Glutamatergic neuron (in vitro differentiated cells): ENCODE results near the gene IFNL4. TPM values are rescaled to one million over a fixed set of nuclear protein-coding genes. Genes with fewer than 3 reads are reported as not detected.
A peak's percentile ranks its signal among the peaks of the same experiment; 100 is the strongest.
"Not testable (repeated sequence)": the region's sequence is repeated elsewhere in the genome, so short reads cannot be mapped to it uniquely, and the experiment has no call there.

Experiments
- DNase-seq: peaks from one replicate; pipeline ENCODE4 v3.0.0; 2022
- H3K27ac Mint-ChIP-seq: one replicate; pipeline ENCODE4 v1.8.0; 2020; ENCODE audit warnings: mild to moderate bottlenecking, mixed read lengths, inconsistent platforms; ENCODE audit not compliant: unreplicated experiment
- H3K27me3 Mint-ChIP-seq: one replicate; pipeline ENCODE4 v1.8.0; 2020; ENCODE audit warnings: mild to moderate bottlenecking, moderate library complexity, mixed read lengths, inconsistent platforms; ENCODE audit not compliant: unreplicated experiment
- H3K36me3 Mint-ChIP-seq: one replicate; pipeline ENCODE4 v1.8.0; 2020; ENCODE audit warnings: mild to moderate bottlenecking, mixed read lengths, inconsistent platforms; ENCODE audit not compliant: unreplicated experiment
- H3K4me1 Mint-ChIP-seq: one replicate; pipeline ENCODE4 v1.8.0; 2020; ENCODE audit warnings: mild to moderate bottlenecking, low read depth, mixed read lengths, inconsistent platforms; ENCODE audit not compliant: unreplicated experiment
- H3K4me3 Mint-ChIP-seq: one replicate; pipeline ENCODE4 v1.8.0; 2020; ENCODE audit warnings: mild to moderate bottlenecking, mixed read lengths, inconsistent platforms; ENCODE audit not compliant: unreplicated experiment
- H3K9me3 Mint-ChIP-seq: one replicate; pipeline ENCODE4 v1.8.0; 2020; ENCODE audit warnings: mild to moderate bottlenecking, moderate library complexity, mixed read lengths, inconsistent platforms; ENCODE audit not compliant: unreplicated experiment
- total RNA-seq: library from RNA; stranded (reverse); fragmentation: NEBNext Ultra II Directional; extraction: Animal tissue kit (Norgen Biotek cat#: 25700); gene quantifications from one replicate; pipeline ENCODE4 v1.2.1, GENCODE V29; 2021; ENCODE audit not compliant: unreplicated experiment
- TF ChIP-seq, protein P1 (sequence below): fragments of 200-600 bp; sonication (generic); IDR thresholded peaks from one replicate; pipeline ENCODE4 v1.5.0; 2021; ENCODE audit not compliant: partially characterized antibody, unreplicated experiment

IFNL4 gene
- total RNA-seq, 1 donor from 2014 or later, result not detected

DNA sequence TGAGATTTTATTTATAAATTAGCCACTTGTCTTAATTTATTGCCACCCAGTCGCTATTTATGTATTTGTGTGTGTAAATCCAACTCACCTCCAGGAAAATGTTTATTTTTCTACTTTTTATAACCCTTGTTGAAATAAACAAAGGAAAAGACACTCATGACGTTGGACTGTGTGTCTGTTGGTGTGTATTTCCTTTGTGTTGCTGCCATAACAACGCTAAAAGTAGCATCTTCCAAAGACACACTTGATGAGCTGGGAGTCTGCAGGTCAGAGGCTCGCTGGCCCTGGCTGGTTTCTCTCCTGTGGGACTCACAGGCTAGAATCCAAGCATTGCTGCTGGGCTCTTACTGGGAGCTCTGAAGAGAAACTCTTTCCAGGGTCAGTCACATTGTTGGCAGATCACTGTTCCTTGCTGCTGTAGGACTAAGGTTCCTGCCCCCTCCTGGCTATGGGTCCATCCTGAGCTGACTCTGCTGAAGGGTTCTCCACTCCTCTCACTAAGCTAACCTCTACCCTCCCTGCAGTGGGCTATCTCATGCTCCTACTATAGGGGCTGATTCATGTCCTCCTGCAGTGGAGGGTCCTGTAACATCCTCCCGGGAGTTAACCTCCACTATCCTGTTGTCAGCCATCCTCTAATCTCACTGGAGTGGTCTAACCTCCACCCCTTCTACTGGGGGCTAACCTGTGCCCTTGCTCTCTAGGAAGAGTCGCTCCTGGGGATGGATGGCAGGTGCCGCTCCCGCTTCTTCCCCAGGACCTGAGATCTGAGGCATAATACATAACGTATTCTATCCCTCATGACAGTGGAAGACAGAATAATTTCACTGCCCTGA is 21.6 kb upstream of the IFNL4 start:
- TF ChIP-seq, protein P1, sequence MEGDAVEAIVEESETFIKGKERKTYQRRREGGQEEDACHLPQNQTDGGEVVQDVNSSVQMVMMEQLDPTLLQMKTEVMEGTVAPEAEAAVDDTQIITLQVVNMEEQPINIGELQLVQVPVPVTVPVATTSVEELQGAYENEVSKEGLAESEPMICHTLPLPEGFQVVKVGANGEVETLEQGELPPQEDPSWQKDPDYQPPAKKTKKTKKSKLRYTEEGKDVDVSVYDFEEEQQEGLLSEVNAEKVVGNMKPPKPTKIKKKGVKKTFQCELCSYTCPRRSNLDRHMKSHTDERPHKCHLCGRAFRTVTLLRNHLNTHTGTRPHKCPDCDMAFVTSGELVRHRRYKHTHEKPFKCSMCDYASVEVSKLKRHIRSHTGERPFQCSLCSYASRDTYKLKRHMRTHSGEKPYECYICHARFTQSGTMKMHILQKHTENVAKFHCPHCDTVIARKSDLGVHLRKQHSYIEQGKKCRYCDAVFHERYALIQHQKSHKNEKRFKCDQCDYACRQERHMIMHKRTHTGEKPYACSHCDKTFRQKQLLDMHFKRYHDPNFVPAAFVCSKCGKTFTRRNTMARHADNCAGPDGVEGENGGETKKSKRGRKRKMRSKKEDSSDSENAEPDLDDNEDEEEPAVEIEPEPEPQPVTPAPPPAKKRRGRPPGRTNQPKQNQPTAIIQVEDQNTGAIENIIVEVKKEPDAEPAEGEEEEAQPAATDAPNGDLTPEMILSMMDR, result no peak
- no peak overlapping the region for H3K27ac Mint-ChIP-seq
- peaks cover 5% of the 10 kb centered on the region for H3K9me3 Mint-ChIP-seq
- no peak overlapping the region for H3K4me3 Mint-ChIP-seq
- H3K27me3 Mint-ChIP-seq, result no peaks in the 10 kb centered on the region
- no peaks in the 10 kb centered on the region for H3K4me1 Mint-ChIP-seq
- DNase-seq, result no peak
- no peaks in the 10 kb centered on the region for H3K36me3 Mint-ChIP-seq

DNA sequence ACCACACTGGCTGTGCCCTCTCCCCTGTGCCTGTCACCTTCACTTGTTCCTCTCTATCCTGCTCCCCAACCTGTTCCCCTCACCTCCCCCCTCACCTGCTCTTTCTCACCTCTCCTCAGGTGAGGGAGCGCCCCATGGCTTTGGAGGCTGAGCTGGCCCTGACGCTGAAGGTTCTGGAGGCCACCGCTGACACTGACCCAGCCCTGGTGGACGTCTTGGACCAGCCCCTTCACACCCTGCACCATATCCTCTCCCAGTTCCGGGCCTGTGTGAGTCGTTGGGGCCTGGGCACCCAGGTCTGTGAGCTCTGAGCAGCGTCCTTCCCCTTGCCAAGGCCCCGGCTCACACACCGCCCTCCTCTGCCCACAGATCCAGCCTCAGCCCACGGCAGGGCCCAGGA is 20.7 kb upstream of the IFNL4 start:
- not testable (repeated sequence) for H3K27me3 Mint-ChIP-seq, H3K9me3 Mint-ChIP-seq, H3K27ac Mint-ChIP-seq, H3K4me3 Mint-ChIP-seq, DNase-seq, H3K4me1 Mint-ChIP-seq, H3K36me3 Mint-ChIP-seq

DNA sequence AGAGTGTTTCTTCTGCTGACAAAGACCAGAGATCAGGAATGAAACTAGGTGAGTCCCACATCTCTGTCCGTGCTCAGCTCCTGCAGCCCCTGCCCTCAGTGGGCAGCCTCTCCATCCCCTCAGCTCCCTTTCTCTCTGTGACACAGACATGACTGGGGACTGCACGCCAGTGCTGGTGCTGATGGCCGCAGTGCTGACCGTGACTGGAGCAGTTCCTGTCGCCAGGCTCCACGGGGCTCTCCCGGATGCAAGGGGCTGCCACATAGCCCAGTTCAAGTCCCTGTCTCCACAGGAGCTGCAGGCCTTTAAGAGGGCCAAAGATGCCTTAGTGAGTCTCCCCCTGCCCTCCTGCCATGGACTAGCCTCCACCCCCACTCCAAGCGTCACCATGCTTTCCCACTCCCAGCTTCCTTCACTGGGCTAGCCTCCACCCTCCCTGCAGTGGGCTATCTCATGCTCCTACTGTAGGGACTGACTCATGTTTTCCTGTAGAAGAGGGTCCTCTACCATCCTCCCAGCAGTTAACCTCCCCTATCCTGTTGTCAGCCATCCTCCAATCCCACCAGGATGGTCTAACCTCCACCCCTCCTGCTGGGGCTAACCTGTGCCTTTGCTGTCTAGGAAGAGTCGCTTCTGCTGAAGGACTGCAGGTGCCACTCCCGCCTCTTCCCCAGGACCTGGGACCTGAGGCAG is 20.0 kb upstream of the IFNL4 start:
- not testable (repeated sequence) for DNase-seq, H3K27ac Mint-ChIP-seq, H3K27me3 Mint-ChIP-seq, H3K4me1 Mint-ChIP-seq, H3K9me3 Mint-ChIP-seq, H3K4me3 Mint-ChIP-seq, H3K36me3 Mint-ChIP-seq

DNA sequence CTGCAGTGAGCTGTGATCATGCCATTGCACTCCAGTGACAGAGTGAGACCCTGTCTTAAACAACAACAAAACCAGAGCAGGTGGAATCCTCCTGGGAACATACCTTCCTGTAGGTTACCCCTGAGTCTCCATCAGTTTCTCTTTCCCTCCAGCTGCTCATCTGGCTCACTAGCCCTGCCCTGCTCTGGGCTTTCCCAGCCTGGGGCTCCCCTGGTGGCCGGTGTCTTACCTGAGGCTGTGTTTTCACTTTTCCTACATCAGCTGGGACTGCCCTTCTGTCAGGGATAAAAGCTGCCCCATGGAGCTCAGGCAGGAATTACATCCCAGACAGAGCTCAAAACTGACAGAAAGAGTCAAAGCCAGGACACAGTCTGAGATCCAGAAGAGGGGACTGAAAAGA is 19.4 kb upstream of the IFNL4 start, which contains the start of gene IFNL2:
Gene IFNL2 (plus strand): TSS at position 312 of the 400 bp plus-strand sequence. CDS start 173 bp downstream, outside the sequence.
- DNase-seq, H3K4me3 Mint-ChIP-seq, H3K9me3 Mint-ChIP-seq, H3K36me3 Mint-ChIP-seq, H3K27ac Mint-ChIP-seq, H3K4me1 Mint-ChIP-seq: not testable (repeated sequence)
- peaks cover 11% of the 10 kb centered on the region for H3K27me3 Mint-ChIP-seq

DNA sequence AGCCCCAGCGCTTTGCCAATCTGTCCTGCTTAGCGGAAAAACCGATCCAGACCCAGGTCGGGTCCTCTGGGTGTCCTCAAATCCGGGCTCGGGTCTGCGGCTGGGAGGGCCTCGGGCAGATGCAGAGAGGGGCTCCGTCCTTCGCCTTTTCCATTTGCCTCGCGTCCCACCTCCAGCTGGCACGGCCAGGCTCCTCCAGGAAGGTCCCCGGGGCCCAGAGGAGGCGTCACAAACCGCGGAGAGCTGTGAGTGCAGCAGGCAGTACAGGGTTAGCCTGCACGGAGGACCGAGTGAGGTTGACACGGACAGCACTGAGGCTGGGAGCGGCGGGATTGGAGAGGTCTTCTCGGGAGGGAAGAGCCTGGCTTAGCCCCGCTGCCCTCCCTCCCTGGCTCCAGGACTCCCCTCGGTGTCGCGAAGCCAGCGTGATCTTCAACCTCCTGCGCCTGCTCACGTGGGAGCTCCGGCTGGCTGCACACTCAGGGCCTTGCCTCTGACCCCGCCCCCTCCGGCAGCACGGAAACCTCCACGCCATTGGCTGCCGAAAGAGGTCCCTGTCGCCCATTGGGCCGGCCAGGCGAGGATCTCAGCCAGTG is 16.8 kb upstream of the IFNL4 start:
- Mint-ChIP-seq H3K9me3 (peaks cover 8% of the 10 kb centered on the region), H3K36me3 (no peaks in the 10 kb centered on the region), H3K27me3 (peaks cover 14% of the 10 kb centered on the region), H3K27ac (no peak overlapping the region), H3K4me1 (peaks cover 4% of the 10 kb centered on the region), H3K4me3 (peak overlapping the region; percentile 57)
- DNase-seq, result peak; percentile 49
- TF ChIP-seq, protein P1, result no peak

DNA sequence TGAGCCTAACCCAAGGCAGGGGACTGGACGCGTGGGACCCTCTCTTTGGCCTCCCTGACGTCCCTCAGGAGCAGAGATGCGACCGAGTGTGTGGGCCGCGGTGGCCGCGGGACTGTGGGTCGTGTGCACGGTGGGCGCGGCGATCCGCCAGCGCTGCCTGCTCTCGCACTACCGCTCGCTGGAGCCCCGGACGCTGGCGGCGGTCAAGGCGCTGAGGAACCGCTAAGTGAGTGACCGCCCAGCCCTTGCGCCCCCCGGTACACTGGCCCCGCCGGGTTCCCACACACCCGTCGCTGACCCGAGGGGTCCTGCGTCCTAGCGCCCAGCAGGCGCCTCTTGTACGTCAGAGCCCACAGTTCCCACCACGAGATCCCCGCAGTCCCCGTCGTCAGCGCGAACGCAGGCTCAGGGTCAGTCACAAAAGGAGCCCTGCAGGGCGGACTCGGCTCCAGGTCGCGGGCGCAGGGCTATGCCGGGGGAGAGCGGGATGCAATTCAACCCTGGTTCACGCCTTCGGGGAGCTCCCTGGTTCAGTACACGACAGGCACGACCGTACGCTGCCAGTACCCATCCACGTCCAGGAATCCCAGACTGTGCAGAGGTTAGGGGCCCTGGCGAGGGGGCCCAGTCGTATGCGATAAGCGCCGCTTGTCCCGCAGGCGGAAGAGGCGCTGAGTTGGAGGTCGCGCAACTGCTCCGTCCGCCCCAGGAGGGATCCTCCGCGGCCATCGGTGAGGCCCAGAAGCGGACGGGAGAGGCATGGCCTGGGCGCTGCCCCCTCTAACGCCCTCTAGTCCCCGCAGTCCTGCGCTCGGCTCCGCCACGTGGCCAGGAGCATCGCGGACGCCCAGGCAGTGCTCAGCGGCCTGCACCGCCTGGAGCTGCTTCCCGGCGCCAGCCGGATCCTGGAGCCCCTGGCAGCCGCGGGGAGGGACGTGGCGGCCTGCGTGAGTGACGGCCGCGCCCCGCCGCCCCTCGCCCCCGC is 15.9 kb upstream of the IFNL4 start:
- Mint-ChIP-seq H3K9me3 (peaks cover 4% of the 10 kb centered on the region), H3K4me1 (peaks cover 4% of the 10 kb centered on the region), H3K27me3 (peaks cover 14% of the 10 kb centered on the region), H3K4me3 (no peak overlapping the region), H3K27ac (no peak overlapping the region), H3K36me3 (no peaks in the 10 kb centered on the region)
- TF ChIP-seq, protein P1, result no peak
- DNase-seq, result peak; percentile 65
